ENCODE results near the gene CCNY.

DNA sequence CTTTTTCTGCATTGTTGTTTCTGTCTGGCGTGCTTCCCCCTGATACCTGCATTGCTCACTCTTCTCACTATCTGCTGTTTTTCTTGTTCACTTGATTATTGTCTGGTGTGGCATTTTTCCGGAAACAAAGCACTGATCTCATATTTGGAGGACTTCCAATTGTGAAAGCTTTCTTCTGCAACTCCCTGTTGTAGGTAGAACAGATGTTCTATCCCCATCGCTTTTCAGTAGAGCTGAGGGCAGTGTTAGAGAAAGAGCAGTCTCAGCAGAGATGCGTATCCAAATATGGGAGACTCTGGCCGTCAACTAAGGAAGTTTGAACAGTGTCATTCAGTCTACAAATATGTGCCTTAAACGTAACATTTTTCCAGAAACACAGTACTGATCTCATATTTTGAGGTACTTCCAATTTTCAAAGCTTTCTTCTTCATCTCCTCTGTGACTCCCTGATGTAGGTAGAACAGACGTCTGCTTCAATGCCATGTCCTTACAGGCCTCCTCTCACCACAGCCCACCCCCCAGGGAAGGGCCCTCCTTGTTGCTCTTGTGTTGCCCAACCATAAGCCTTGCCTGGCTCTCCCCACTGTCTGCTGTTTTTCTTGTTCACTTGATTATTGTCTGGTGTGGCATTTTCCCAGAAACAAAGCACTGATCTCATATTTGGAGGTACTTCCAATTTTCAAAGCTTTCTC is 241.8 kb downstream of the CCNY start:
- TF ChIP-seq, protein P1, sequence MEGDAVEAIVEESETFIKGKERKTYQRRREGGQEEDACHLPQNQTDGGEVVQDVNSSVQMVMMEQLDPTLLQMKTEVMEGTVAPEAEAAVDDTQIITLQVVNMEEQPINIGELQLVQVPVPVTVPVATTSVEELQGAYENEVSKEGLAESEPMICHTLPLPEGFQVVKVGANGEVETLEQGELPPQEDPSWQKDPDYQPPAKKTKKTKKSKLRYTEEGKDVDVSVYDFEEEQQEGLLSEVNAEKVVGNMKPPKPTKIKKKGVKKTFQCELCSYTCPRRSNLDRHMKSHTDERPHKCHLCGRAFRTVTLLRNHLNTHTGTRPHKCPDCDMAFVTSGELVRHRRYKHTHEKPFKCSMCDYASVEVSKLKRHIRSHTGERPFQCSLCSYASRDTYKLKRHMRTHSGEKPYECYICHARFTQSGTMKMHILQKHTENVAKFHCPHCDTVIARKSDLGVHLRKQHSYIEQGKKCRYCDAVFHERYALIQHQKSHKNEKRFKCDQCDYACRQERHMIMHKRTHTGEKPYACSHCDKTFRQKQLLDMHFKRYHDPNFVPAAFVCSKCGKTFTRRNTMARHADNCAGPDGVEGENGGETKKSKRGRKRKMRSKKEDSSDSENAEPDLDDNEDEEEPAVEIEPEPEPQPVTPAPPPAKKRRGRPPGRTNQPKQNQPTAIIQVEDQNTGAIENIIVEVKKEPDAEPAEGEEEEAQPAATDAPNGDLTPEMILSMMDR (IDR thresholded peaks at IDR 0.05), result no peak
- no peak for TF ChIP-seq ZFX (IDR thresholded peaks at IDR 0.05; ENCODE audit: borderline replicate concordance)
